Measurements from ENCODE around the gene KHSRP.

- no peak for TF ChIP-seq CTCF (IDR thresholded peaks at IDR 0.05)
- TF ChIP-seq EP300 (IDR thresholded peaks at IDR 0.05), result no peak
- TF ChIP-seq POLR2A (IDR thresholded peaks at IDR 0.05), result no peak
- no peak for TF ChIP-seq POLR2AphosphoS5 (IDR thresholded peaks at IDR 0.05)
These were observed 51.4 kb downstream of the KHSRP start for GRCh38 chr19:6373096-6373812.
